Left forelimb (tissue), 1 donor: ENCODE measurements around the gene CASP1.
"Not testable (repeated sequence)": the region's sequence is repeated elsewhere in the genome, so short reads cannot be mapped to it uniquely, and the experiment has no call there.

ENCODE experiments used
- DNase-seq: peaks from one replicate; pipeline ENCODE4 v3.0.0-alpha.2; 2018; ENCODE audit warnings: low spot score

The CASP1 gene

GRCh38 chr11:105034813-105035620 is at the start of gene CASP1:
CASP1 (minus strand) TSS chr11:105035144; CDS start chr11:105035113, 31 bp downstream.
- no peak for DNase-seq

- DNase-seq: no peak
These were observed 46.6 kb upstream of the CASP1 start for GRCh38 chr11:105081412-105082150.

- DNase-seq: not testable (repeated sequence)
These were observed 45.4 kb upstream of the CASP1 start for GRCh38 chr11:105080171-105080906.

DNA sequence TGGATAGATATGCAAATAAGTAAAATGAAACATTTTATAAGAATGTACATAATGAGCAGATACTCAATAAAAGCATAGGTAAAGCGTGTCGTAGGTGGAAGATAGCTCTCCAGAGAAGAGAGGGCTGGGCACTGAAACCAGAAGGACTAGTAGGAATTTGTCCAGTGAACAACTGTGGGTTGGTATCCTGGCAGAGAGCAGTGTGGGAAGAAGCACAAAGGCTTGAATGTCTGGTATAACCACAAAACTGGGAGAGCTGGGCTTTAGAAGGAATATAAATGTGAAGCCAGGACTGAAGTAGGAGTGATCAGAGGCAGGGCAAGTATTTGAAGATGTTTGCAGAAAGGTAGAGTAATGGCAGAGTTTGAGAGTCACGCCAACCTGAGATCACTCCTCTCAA is 43.3 kb upstream of the CASP1 start:
- no peak for DNase-seq

DNA sequence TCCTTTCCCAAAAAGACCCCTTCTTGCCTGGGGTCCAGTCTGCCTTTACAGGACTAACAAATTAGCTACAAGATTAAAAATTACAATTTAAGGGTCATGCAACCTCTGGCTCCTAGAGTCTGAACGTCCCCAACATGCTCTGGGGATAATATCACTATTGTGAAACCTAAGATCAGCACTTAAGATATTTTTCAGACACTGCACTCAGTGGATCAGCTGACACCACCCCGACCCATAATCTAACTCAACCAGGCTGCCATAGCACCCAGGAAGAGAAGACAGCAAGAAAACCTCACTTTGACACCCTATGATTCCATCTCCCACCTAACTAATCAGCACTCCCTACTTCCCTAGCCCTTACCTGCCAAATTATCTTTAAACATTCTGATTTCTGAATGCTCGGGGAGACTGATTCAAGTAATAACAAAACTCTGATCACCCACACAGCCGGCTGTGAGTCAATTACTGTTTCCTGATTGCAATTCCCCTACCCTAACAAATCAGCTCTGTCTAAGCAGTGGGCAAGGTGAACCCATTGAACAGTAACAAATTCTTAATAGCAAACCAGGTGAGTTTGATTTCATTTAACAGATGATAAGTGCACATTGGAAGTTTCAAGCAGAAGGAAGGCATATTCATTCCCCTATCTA is 42.3 kb upstream of the CASP1 start:
- DNase-seq: not testable (repeated sequence)

- no peak for DNase-seq
These were observed 39.2 kb upstream of the CASP1 start for GRCh38 chr11:105074166-105074530.

DNA sequence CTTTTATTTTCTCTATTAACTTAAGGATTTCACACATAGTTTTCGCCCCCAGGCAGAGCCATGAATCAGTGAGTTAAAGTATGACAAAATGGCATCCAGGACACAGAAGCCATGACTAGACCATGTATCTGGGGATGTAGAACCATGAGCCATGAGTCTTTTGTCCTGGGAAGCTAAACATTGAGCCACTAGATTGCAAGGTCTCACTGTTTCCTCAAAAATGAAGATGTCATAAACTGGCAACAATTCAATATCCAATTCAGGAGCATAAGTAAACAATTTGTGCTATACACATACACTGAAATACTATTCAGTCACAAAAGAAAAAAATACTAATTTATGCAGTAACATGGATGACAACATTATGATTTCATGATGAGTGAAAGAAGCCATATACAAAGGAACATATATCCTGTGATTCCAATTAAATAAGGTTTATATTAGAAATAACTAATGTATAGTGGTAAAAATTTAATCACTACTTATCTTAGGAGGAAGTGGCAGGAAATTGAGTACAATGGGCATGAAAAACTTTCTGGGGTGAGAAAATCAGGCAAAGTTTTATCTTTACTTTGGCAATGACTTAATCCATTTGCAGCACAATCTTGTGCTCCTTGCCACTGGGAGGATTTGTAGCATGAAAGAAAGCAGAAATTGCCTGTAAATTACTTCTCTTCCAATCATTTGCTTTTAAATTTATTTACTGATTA is 38.7 kb upstream of the CASP1 start:
- DNase-seq: no peak

GRCh38 chr11:105072080-105072479 is 37.1 kb upstream of the CASP1 start:
- not testable (repeated sequence) for DNase-seq

GRCh38 chr11:105071089-105071732 is 36.3 kb upstream of the CASP1 start:
- no peak for DNase-seq

DNA sequence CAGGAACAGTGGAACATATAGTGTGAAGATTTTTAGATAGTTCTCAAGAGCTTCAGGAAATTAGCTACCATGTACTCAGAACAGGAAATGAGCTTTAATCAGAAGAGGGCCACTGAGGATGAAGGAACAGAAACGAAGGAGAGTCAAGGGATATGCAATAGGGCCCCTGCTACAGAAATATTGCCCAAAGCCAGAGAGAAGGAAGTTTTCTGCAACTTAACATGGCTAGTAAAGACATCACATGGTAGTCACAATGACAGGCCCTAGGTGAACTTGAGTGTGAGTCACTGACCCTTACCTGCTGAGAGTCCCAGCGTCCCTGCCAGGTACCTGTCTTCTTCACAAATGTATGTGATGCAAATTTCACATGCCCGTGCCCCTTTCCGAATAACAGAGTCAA is 35.4 kb upstream of the CASP1 start:
- DNase-seq: no peak

- not testable (repeated sequence) for DNase-seq
These were observed 34.8 kb upstream of the CASP1 start for GRCh38 chr11:105069749-105070148.

- DNase-seq: not testable (repeated sequence)
These were observed 28.4 kb upstream of the CASP1 start for GRCh38 chr11:105063245-105063941.

DNA sequence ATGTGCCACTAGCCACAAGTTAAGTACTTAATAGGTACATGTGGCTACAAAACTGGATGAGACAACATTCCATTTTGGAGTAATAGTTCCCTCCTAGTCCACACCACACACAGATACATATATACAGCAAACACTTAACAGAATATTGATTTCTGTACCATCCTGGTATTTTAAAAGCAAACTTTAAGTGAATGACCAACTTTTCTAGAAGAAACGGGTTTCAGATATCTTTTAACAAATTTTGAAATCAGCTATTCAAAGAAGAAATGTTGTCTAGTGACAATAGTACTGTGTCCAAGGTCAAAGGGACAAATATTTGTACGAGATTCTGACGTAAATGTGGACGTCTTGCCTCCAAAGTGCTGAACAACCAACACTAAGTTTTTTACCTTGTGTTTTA is 22.5 kb upstream of the CASP1 start:
- no peak for DNase-seq

DNA sequence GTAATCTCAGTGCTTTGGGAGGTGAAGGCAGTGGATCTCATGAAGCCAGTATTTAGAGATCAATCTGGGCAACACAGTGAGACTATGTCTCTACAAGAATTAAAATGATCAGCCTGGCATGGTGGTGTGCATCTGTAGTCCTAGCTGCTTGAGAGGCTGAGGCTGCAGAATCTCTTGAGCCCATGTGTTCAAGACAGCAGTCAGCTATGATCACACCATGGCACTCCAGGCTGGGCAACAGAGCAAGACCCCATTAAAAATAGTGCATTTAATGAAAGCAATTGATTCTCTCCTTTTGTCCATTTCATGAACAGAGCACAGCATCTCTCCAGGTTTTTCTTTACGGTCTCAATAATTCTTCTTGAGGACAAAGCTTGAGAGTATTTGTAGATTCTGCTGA is 21.5 kb upstream of the CASP1 start:
- DNase-seq: no peak

GRCh38 chr11:105054723-105055493 is 20.0 kb upstream of the CASP1 start:
- DNase-seq: no peak

- no peak for DNase-seq
These were observed 17.5 kb upstream of the CASP1 start for GRCh38 chr11:105052487-105052886.

- no peak for DNase-seq
These were observed 16.6 kb upstream of the CASP1 start for GRCh38 chr11:105051559-105051958.

DNA sequence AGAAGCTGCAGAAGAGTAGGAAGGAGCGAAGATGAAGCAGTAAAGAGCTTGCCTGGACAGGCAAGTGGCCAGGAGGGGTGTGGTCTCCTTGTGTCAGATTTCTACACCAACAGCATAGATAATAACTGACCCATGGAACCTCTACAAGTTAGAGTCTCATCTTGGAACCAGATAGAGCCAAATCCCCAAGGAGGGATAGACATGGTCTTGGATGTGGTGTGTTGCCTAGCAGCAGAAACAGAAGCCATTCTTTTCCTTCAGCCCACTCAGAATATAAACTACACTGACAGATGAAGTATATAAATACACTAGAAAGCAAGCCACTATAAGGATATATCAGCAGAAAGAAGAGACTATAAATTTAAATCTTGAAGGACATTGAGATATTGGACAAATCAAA is 14.5 kb upstream of the CASP1 start:
- no peak for DNase-seq

DNA sequence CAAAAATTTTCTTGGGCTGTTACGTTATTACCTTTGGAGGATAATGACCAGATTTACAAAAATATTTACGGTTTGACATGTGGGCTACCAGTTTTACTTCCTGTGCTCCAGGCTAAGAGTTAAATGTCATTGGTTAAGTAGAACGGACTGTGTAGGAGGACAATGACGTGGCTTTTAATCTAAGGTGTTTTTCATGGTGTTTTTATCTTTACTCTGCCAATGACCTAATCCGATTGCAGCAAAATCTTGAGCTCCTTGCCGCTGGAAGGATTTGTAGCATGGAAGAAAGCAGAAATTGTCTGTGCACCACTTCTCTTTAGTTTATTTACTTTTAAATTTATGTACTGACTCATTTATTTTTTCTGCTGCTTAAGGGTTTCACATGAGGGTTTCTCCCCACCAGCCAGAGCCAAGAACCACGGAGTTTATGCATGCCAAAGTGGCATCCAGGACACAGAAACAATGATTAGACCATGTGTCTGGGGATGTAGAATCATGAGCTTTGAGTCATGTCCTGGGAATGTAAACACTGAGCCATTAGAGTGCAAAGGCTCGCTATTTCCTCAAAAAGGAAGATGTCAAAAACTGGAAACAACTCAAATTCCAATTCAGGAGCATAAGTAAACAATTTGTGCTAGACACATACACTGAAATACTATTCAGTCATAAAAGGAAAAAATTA is 12.1 kb upstream of the CASP1 start:
- no peak for DNase-seq
